H1 (cell line): Measurements from ENCODE around the gene PDF.

Source experiments
- BACH1 ChIP-seq: IDR thresholded peaks from 2 replicates; pipeline ENCODE4 v1.6.1; 2012; ENCODE audit warnings: low read length, improper control_type of control experiment
- CHD1 ChIP-seq: IDR thresholded peaks from 2 replicates; pipeline ENCODE4 v1.6.1; 2012; ENCODE audit warnings: low read depth, low read length, improper control_type of control experiment
- EZH2 ChIP-seq: fragments of 200-600 bp; sonication (generic); IDR thresholded peaks from 2 replicates; pipeline ENCODE4 v1.7.1; 2012; ENCODE audit warnings: low read depth, mild to moderate bottlenecking, moderate library complexity, low read length, inconsistent platforms; ENCODE audit not compliant: severe bottlenecking
- GABPA ChIP-seq: IDR thresholded peaks from 2 replicates; pipeline ENCODE4 v1.6.1; 2011; ENCODE audit warnings: mild to moderate bottlenecking, low read length, moderate library complexity, borderline replicate concordance; ENCODE audit not compliant: insufficient read depth
- JUND ChIP-seq: IDR thresholded peaks from 2 replicates; pipeline ENCODE4 v1.6.1; 2011; ENCODE audit warnings: mild to moderate bottlenecking, improper control_type of control experiment, low read length
- KDM5A ChIP-seq: fragments of 200-600 bp; IDR thresholded peaks from 2 replicates; pipeline ENCODE4 v1.7.1; 2012; ENCODE audit warnings: mild to moderate bottlenecking, low read length, inconsistent platforms, mixed read lengths
- POLR2A ChIP-seq, 2 experiments: IDR thresholded peaks; 1 replicate in 1 of 2; 2 replicates in 1 of 2; pipeline ENCODE4 v1.6.1; 2011; ENCODE audit warnings: low read depth in 2 of 2, low read length in 2 of 2, mild to moderate bottlenecking in 2 of 2; ENCODE audit errors: control extremely low read depth in 1 of 2
- SUZ12 ChIP-seq: fragments of 200-600 bp; sonication (generic); IDR thresholded peaks from 2 replicates; pipeline ENCODE4 v1.6.1; 2012; ENCODE audit warnings: mild to moderate bottlenecking, inconsistent platforms, low read length, moderate library complexity, mixed read lengths
- YY1 ChIP-seq: IDR thresholded peaks from 2 replicates; pipeline ENCODE4 v1.6.1; 2011; ENCODE audit warnings: low read depth, mild to moderate bottlenecking, low read length
- ZNF274 ChIP-seq: IDR thresholded peaks from 2 replicates; pipeline ENCODE4 v1.7.0; 2012; ENCODE audit warnings: low read length, borderline replicate concordance; ENCODE audit errors: extremely low read depth
- TF ChIP-seq, protein P1 (sequence below), 3 experiments: IDR thresholded peaks; 1 replicate in 2 of 3; 2 replicates in 1 of 3; pipeline versions ENCODE4 v1.5.1 to v1.6.1; 2011; ENCODE audit warnings: low read length in 3 of 3, mild to moderate bottlenecking in 3 of 3, inconsistent platforms in 2 of 3, low read depth in 1 of 3, moderate library complexity in 1 of 3; ENCODE audit not compliant: insufficient read depth in 1 of 3; ENCODE audit errors: control extremely low read depth in 1 of 3
- TF ChIP-seq, protein P2 (sequence below): IDR thresholded peaks from 2 replicates; pipeline ENCODE4 v1.6.1; 2011; ENCODE audit warnings: low read length, improper control_type of control experiment
- TF ChIP-seq, protein P3 (sequence below): IDR thresholded peaks from 2 replicates; pipeline ENCODE4 v1.6.1; 2012; ENCODE audit warnings: inconsistent platforms

DNA sequence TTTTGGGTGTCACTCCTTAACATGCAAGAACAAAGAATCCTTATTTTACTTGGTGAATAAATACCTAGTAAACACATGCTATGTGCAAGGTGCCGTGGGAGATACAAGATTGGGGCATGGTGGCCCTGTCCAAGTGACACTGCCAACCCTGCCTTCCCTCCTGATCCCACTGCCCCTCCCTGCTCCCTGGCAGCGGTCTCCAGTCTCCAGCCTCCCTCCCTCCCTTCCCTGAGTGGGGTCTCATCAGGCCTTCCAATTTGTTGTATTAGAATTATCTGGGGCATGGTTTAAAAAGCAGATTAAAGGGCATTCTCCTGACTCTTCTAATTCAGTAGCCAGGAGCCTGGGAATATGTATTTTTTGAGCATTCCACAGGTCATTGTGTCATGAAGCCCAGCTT, 33.7 kb upstream of the PDF start:
- TF ChIP-seq JUND (no peak), KDM5A (no peak), EZH2 (no peak), ZNF274 (no peak), GABPA (no peak), BACH1 (no peak), SUZ12 (no peak), YY1 (no peak), CHD1 (no peak), POLR2A (IDR thresholded peaks at IDR 0.05; ENCODE audit: control extremely low read depth in 1 of 2, low read depth in 2 of 2, low read length in 2 of 2) (no peak)
- TF ChIP-seq, protein P1, sequence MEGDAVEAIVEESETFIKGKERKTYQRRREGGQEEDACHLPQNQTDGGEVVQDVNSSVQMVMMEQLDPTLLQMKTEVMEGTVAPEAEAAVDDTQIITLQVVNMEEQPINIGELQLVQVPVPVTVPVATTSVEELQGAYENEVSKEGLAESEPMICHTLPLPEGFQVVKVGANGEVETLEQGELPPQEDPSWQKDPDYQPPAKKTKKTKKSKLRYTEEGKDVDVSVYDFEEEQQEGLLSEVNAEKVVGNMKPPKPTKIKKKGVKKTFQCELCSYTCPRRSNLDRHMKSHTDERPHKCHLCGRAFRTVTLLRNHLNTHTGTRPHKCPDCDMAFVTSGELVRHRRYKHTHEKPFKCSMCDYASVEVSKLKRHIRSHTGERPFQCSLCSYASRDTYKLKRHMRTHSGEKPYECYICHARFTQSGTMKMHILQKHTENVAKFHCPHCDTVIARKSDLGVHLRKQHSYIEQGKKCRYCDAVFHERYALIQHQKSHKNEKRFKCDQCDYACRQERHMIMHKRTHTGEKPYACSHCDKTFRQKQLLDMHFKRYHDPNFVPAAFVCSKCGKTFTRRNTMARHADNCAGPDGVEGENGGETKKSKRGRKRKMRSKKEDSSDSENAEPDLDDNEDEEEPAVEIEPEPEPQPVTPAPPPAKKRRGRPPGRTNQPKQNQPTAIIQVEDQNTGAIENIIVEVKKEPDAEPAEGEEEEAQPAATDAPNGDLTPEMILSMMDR (IDR thresholded peaks at IDR 0.05; ENCODE audit: control extremely low read depth in 1 of 3, insufficient read depth in 1 of 3, low read depth in 1 of 3, low read length in 3 of 3) = no peak
- TF ChIP-seq, protein P2, sequence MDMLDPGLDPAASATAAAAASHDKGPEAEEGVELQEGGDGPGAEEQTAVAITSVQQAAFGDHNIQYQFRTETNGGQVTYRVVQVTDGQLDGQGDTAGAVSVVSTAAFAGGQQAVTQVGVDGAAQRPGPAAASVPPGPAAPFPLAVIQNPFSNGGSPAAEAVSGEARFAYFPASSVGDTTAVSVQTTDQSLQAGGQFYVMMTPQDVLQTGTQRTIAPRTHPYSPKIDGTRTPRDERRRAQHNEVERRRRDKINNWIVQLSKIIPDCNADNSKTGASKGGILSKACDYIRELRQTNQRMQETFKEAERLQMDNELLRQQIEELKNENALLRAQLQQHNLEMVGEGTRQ = no peak
- TF ChIP-seq, protein P3, sequence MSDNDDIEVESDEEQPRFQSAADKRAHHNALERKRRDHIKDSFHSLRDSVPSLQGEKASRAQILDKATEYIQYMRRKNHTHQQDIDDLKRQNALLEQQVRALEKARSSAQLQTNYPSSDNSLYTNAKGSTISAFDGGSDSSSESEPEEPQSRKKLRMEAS = no peak
